ENCODE measurements around the gene SOX18. TPM values are rescaled to one million over a fixed set of nuclear protein-coding genes. Genes with fewer than 3 reads are reported as not detected.

Gene SOX18
- total RNA-seq, 1 experiment from 2014 or later = not detected

- H3K27me3 Mint-ChIP-seq (ENCODE audit: unreplicated experiment) = no peaks in the 10 kb centered on the region
- intact Hi-C loops (cut with micrococcal nuclease; ENCODE audit: unreplicated experiment) = no loop called here
- no TSS peak for BruUV-seq (replicated peaks)
- H3K4me1 Mint-ChIP-seq (ENCODE audit: low read depth, unreplicated experiment) = no peaks in the 10 kb centered on the region
- H3K9me3 Mint-ChIP-seq (ENCODE audit: low read depth, unreplicated experiment) = peaks cover 3% of the 10 kb centered on the region
- CTCF ChIA-PET = no interaction called here
- H3K27ac Mint-ChIP-seq (ENCODE audit: unreplicated experiment) = no peak overlapping the region
- no peak overlapping the region for H3K4me3 Mint-ChIP-seq (ENCODE audit: low read depth, unreplicated experiment)
- peaks cover 64% of the 10 kb centered on the region for H3K36me3 Mint-ChIP-seq (ENCODE audit: insufficient read depth, unreplicated experiment)
- DNase-seq = no peak
- TF ChIP-seq, protein P1, sequence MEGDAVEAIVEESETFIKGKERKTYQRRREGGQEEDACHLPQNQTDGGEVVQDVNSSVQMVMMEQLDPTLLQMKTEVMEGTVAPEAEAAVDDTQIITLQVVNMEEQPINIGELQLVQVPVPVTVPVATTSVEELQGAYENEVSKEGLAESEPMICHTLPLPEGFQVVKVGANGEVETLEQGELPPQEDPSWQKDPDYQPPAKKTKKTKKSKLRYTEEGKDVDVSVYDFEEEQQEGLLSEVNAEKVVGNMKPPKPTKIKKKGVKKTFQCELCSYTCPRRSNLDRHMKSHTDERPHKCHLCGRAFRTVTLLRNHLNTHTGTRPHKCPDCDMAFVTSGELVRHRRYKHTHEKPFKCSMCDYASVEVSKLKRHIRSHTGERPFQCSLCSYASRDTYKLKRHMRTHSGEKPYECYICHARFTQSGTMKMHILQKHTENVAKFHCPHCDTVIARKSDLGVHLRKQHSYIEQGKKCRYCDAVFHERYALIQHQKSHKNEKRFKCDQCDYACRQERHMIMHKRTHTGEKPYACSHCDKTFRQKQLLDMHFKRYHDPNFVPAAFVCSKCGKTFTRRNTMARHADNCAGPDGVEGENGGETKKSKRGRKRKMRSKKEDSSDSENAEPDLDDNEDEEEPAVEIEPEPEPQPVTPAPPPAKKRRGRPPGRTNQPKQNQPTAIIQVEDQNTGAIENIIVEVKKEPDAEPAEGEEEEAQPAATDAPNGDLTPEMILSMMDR (IDR thresholded peaks at IDR 0.05; ENCODE audit: unreplicated experiment) = no peak
These were observed 38.1 kb downstream of the SOX18 start for GRCh38 chr20:64011366-64011779.

GRCh38 chr20:64010711-64011237 is 38.7 kb downstream of the SOX18 start:
- peaks cover 66% of the 10 kb centered on the region for H3K36me3 Mint-ChIP-seq (ENCODE audit: insufficient read depth, unreplicated experiment)

DNA sequence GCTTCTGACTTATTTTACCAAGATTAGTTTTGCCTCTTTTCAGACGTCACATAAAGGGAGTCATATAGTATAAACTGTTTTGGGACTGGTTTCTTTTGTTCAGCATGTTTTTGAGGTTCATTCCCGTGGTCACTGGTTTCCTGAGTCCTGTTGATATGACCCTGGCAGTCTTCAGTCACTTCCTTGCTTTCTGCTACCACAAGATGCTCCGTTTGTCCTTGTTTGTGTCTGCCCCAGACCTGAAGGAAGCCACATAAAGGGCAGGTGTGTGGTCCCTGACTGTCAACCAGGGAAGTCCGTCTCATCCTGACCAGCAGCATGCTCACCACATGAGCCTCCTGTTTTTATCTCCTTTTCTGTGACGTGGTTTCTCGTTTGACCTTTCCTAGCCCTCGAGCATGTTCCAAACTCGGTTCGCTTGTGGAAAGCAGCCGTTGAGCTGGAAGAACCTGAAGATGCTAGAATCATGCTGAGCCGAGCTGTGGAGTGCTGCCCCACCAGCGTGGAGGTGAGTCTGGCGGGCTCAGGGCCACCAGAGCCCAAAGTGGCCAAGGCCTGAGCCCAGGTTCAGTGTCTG is 39.5 kb downstream of the SOX18 start:
- CTCF ChIA-PET = no interaction called here
- no peaks in the 10 kb centered on the region for H3K27me3 Mint-ChIP-seq (ENCODE audit: unreplicated experiment)
- no TSS peak for BruUV-seq (replicated peaks)
- H3K36me3 Mint-ChIP-seq (ENCODE audit: insufficient read depth, unreplicated experiment) = peaks cover 66% of the 10 kb centered on the region
- TF ChIP-seq, protein P1 (IDR thresholded peaks at IDR 0.05; ENCODE audit: unreplicated experiment) = no peak
- no peak overlapping the region for H3K27ac Mint-ChIP-seq (ENCODE audit: unreplicated experiment)
- no peaks in the 10 kb centered on the region for H3K4me1 Mint-ChIP-seq (ENCODE audit: low read depth, unreplicated experiment)
- intact Hi-C loops (cut with micrococcal nuclease; ENCODE audit: unreplicated experiment) = no loop called here
- H3K4me3 Mint-ChIP-seq (ENCODE audit: low read depth, unreplicated experiment) = no peak overlapping the region
- H3K9me3 Mint-ChIP-seq (ENCODE audit: low read depth, unreplicated experiment) = peaks cover 3% of the 10 kb centered on the region
- no peak for DNase-seq

More at GRCh38 chr20:64010711-64011237, 38.7 kb downstream of the SOX18 start:
- H3K9me3 Mint-ChIP-seq (ENCODE audit: low read depth, unreplicated experiment) = peaks cover 3% of the 10 kb centered on the region
- no peak overlapping the region for H3K27ac Mint-ChIP-seq (ENCODE audit: unreplicated experiment)
- intact Hi-C loops (cut with micrococcal nuclease; ENCODE audit: unreplicated experiment) = no loop called here
- CTCF ChIA-PET = no interaction called here
- TF ChIP-seq, protein P1 (IDR thresholded peaks at IDR 0.05; ENCODE audit: unreplicated experiment) = no peak
- H3K27me3 Mint-ChIP-seq (ENCODE audit: unreplicated experiment) = no peaks in the 10 kb centered on the region
- no TSS peak for BruUV-seq (replicated peaks)
- no peak overlapping the region for H3K4me3 Mint-ChIP-seq (ENCODE audit: low read depth, unreplicated experiment)
- DNase-seq = no peak
- no peaks in the 10 kb centered on the region for H3K4me1 Mint-ChIP-seq (ENCODE audit: low read depth, unreplicated experiment)

- Mint-ChIP-seq H3K4me1 (ENCODE audit: low read depth, unreplicated experiment) (no peaks in the 10 kb centered on the region), H3K27me3 (ENCODE audit: unreplicated experiment) (no peaks in the 10 kb centered on the region), H3K9me3 (ENCODE audit: low read depth, unreplicated experiment) (peaks cover 3% of the 10 kb centered on the region), H3K4me3 (ENCODE audit: low read depth, unreplicated experiment) (no peak overlapping the region), H3K27ac (ENCODE audit: unreplicated experiment) (no peak overlapping the region), H3K36me3 (ENCODE audit: insufficient read depth, unreplicated experiment) (peaks cover 83% of the 10 kb centered on the region)
- no peak for DNase-seq
- CTCF ChIA-PET = no interaction called here
- TF ChIP-seq, protein P1 (IDR thresholded peaks at IDR 0.05; ENCODE audit: unreplicated experiment) = no peak
- intact Hi-C loops (cut with micrococcal nuclease; ENCODE audit: unreplicated experiment) = no loop called here
- no TSS peak for BruUV-seq (replicated peaks)
These were observed 42.5 kb downstream of the SOX18 start for GRCh38 chr20:64006902-64007301.

All from Calu3 (cell line).